GM10266 (cell line): ENCODE data around the gene KRT23.

ENCODE experiments used
- DNase-seq: peaks from one replicate; pipeline ENCODE4 v3.0.0; 2012; ENCODE audit errors: extremely low spot score
- CTCF ChIP-seq: IDR thresholded peaks from 2 replicates; pipeline ENCODE4 v1.5.1; 2012; ENCODE audit warnings: mild to moderate bottlenecking, low read depth; ENCODE audit not compliant: control insufficient read depth, insufficient read depth; ENCODE audit errors: missing control alignments

KRT23 gene

GRCh38 chr17:40884708-40885512, 52.5 kb downstream of the KRT23 start, which contains the start of gene KRT20:
KRT20 (minus strand) TSS chr17:40885242; CDS start chr17:40885185, 57 bp downstream.
- TF ChIP-seq CTCF: no peak
- DNase-seq: no peak

- TF ChIP-seq CTCF: no peak
- DNase-seq: no peak
These were observed 53.7 kb downstream of the KRT23 start for GRCh38 chr17:40883626-40884334.

GRCh38 chr17:40883031-40883430, 54.4 kb downstream of the KRT23 start:
- no peak for DNase-seq
- TF ChIP-seq CTCF: no peak

- TF ChIP-seq CTCF: no peak
- DNase-seq: no peak
These were observed 58.4 kb downstream of the KRT23 start for GRCh38 chr17:40879026-40879425.

GRCh38 chr17:40878044-40878443, 59.4 kb downstream of the KRT23 start:
- TF ChIP-seq CTCF: no peak
- DNase-seq: no peak

- TF ChIP-seq CTCF: no peak
- no peak for DNase-seq
These were observed 63.6 kb downstream of the KRT23 start for GRCh38 chr17:40873801-40874200.

- no peak for DNase-seq
- TF ChIP-seq CTCF: no peak
These were observed 64.2 kb downstream of the KRT23 start for GRCh38 chr17:40873255-40873654.
